Frontal cortex (tissue), 4 donors: ENCODE results near the gene CREB3L2. TPM values are rescaled to one million over a fixed set of nuclear protein-coding genes. Genes with fewer than 3 reads are reported as not detected.
"Not testable (repeated sequence)": the region's sequence is repeated elsewhere in the genome, so short reads cannot be mapped to it uniquely, and the experiment has no call there.

Experiments
- DNase-seq, 2 donors: peaks; one replicate each; pipeline ENCODE4 v3.0.0; 2012; ENCODE audit warnings: low spot score in 2 of 2
- FAIRE-seq: peaks from 2 replicates; lab custom pipeline; 2012; peaks lifted over from hg19 to GRCh38; lab: Jason Lieb, UNC
- total RNA-seq: library from RNA; depleted of rRNA; stranded (reverse); fragments of >200 nt; gene quantifications from one replicate; pipeline ENCODE4 v1.2.3, GENCODE V29; 2014
- donor health status: control.
- donor health status: control.
- donor health status: control.

The CREB3L2 gene
- total RNA-seq, 1 donor from 2014 or later = 0.82 TPM

DNA sequence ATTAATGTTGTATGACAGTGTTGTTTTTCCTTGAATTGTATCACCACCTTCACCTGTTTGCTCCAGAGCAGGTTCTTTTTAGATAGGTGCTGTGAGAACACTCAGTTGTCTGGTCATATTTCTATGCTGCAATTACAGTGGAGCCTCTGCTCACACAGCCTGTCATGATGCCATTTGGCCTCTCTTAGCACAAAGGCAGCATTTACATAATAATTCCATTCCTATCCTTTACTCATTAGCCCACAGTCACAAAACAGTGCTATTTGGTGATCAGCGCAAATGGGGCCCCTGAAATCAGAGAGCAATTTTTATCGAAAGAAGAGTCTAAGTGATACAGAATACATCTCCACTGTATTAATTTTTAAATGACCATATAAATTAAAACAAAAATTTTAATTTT, 141.3 kb downstream of the CREB3L2 start:
- DNase-seq = no peak
- FAIRE-seq = no peak

DNA sequence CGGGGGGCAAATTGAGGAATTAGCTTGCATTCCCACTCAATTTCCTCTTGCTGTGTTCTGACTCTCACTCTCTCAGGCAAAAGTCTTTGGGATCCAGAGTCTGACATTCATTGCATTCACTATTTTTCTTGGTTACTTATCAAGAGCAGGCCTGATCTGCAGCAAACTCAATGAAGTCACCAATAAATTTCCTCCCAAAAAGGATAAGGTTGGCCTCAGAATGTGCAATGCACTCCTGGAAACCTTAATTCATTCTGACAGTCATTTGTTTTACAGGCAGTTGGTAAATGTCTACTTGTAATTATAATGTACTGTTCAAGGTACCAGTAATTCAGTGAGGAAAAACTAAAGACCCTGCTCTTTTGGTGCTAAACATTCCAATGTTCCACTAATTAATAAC, 148.8 kb downstream of the CREB3L2 start:
- no peak for DNase-seq
- FAIRE-seq = no peak

DNA sequence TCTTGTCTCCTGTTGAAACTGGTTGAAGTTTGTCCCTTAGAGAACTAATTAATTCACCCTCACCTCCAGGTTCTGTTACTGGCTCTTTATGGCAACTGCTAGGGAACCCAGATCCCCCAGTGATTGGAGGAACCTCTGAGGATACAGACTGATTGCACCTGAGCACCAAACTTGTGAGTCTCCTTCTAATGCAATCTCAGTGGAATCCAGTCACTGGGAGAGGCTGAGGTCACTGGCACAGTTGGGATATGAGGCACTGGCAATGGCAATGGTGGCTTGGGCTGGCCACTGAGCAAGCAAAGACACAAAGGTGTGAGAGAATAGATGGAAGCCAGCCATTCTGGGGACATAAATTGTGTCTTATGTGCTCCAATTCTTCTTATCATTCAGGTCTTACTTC, 149.8 kb downstream of the CREB3L2 start:
- no peak for DNase-seq
- FAIRE-seq = no peak

DNA sequence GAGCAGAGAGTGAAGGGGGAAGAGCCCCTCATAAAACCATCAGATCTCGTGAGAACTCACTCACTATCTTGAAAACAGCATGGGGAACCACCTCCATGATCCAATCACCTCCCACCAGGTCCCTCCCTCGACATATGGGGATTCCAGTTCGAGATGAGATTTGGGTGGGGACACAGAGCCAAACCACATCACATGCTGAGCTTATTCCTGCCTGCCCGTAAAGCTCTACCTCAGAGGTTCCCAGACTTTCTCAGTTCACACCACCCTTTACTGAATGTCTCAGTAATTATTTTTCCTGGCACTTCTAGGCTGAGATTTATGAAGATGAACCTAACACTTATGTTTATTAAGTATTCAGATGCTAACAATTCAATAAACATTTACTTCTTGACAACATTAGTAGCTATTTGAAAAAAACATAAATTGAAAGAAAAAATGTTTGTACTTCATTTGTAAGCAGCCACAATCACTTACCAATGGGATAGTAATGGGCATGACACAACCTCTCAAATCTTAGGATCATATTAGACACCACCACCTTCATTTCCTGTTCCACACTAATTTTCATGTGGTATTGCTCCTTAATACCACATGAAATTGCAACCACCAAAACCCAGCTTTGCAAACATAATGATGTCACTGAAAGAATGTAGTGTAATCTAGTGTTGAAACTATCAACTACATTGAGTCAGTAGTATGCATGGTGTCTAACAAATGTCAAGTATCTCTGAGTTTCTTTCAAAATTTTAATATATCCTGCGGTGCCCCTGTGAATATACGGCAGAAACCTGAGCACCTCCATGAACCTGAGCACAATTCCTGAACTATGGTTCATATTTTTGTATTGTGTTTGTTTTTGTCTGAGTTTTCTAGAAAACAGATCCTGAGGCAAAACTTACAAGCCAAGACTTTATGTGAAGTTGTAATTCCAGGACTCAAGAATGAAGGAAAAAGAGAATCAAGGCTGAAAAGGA, 150.6 kb downstream of the CREB3L2 start:
- DNase-seq (no peak), FAIRE-seq (no peak)

DNA sequence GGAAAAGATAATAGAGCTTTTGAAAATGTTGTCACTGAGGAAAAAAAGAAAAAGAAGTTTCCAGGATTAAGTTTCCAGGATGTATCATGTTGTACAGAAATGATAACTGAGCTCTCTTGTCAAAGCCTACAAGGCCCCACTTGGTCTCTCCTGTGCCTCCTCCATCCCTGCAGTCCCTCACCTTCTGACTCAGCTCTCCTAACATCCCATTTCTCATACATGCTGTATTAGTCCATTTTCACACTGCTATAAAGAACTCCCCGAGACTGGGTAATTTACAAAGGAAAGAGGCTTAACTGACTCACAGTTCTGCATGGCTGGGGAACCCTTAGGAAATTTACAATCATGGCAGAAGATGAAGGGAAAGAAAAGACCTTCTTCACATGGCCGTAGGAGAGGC, 151.3 kb downstream of the CREB3L2 start:
- FAIRE-seq (no peak), DNase-seq (no peak)

DNA sequence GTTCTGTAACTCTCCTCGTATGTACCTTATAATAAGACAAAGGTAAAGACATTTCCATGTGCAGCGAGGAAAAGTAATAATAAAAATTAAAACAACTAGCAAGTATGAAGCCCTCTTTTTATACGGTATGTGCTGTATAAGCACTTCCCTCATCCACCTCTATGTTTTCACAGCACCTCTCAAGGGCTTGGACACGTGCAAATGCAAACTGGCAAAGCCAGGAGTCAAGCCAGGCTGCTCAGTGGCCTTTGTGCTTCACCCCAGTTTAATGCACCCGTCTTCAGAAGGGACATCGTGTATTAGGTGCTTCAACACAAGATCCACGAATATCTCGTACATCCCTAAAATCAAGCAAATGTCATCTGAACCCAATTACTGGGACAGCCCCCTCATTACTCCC, 153.8 kb downstream of the CREB3L2 start:
- FAIRE-seq = no peak
- no peak for DNase-seq

DNA sequence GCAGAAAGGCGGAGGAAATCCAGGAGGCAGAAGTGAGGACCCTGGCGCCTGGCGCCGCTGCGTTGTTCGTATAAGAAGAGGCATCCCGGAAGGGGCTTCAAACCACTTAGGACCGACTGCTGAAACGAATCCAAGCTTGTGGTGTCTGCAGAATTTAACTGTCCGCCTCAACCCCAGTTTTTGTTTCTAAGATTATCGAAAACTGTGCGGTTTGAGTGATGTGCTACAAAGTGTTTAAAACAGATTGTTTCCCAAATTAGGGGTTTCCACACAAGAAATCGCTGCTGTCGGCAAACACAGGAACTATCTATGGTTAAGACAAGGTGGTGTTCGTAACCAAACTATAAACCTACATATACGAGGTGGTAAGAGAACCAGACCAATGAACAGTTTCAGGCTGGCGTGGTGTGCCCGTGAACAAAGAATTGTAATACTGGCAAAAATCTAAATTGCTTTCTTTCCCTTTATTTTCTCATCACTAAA, 154.3 kb downstream of the CREB3L2 start:
- DNase-seq (peak in 1 of 2 donors; percentile 19), FAIRE-seq (no peak)

DNA sequence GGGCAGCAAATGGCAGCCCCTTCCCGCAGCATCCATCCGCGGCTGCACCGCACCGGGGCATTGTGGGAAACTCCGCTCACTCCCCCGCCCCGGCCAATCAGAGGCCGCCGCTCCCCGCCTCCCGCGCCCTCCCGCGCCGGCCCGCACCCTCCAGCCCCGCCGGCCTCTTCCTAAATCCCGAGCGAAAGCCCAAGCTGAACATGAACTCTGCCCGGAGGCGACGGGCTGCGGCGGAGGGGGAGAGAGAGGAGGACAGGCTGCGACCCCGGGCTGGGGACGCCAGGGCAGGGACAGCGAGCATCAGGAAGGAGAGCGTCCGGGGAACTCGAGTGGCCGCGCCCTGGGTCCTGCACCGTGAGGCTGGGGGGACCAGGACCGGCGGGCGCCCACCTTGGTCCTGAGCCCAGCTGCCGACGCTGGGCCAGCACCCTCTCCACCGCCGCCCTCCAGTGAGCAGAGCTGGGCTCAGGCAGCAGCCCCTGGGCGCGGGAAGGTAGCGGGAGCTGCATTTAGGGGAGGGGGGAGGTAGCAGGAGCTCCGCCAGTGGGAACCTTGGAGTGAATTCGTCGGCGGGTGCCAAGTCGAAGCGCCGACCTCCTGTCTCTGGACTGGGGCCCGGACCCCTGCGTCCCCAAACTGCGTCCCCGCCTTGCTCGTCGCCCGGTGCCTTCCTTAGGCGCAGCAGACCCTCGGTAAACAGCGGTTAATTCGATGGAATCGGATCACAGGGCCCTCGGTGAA, 154.9 kb downstream of the CREB3L2 start, which contains the start of gene DGKI:
Gene DGKI, minus strand, starts transcription at position 148 of the 741 bp plus-strand sequence.
- no peak for FAIRE-seq
- peak; percentile 76 to 88 for DNase-seq

DNA sequence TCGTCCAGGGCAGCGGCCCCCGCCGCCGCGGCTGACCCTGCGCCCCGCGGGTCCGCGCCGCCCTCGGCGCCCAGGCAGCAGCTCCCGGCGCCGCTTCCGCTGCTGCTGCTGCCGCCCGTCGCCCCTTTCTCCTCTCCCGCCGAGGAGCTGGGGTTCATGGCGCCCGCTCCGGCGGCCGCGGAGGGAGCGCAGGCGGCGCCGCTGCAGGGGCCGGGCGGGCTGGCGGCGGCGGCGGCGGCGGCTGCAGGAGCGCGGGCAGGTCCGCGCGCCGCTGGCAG, 155.4 kb downstream of the CREB3L2 start:
- FAIRE-seq (no peak), DNase-seq (no peak)

DNA sequence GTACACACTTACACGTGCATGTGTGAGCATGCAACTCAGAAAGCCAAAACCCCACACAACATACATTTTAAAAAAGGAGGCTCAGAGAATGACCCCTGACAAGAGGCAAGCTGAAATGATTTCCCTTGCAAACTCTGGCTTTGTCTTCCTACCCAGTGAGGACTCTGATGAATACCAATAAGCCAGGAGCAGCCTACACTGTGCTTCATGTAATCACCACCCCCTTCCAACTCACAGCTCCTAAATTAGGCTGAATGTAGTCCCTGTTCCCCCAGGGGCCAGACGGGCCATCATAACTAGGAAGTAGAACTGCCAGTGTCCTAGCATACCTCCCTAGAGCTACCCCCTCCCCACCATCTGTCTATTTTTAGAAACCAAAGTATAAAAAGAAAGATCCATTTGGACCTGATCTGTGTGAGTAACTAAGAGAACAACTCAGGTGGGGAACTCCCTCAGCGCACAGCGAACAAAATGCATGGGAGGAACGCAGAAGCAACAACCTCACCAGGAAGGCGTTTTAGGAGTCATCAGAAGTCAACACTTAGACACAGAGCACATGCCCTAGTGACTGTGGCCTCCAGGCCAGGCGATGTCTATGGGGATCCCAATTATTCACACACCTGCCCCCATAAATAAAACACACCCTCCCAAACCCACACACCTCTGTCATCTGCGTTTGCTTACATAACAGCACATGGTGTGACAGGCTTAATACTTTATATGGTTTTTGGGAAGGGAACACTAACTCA, 157.0 kb downstream of the CREB3L2 start:
- DNase-seq (no peak), FAIRE-seq (no peak)

DNA sequence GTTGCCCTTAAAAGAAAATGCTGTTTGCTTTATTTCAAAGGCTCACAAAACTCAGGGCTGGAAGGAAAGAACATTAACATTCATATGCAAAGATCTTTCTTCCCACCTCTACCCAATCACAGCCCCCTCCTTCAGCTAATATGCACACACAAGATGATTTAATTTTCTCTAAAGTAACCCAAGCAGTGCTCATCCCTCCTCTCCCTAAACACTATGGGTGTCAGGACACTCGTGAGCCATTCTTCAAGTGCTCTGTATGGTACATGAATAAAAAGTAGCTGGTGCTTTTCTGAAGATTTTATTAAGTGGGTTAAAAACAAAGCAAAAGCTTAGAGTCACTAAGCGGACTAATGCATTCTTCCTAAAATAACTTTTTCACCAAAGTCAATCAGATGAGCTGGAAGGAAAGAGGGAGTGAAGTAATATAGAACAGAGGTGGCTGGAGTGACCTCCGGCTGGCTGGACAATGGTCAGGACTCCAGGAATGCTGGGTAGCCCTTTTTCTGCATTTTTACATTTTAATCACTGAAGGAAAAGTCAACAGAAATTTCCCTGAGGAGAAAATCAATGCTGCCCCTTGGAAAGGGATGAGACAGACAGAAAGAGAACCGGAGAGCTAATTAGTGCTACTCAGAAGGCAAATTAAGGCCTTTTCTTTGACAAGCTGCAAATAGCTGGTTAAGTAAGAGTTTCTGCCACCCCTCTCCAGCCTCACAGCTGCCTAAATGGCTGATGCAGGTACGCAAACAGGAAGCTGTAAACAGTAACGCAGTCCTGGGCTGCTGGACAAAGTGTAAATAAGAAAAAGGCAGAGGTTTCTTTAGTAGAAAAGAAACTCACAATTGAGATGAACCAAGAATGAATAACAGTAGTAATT, 161.7 kb downstream of the CREB3L2 start:
- DNase-seq = no peak
- no peak for FAIRE-seq

DNA sequence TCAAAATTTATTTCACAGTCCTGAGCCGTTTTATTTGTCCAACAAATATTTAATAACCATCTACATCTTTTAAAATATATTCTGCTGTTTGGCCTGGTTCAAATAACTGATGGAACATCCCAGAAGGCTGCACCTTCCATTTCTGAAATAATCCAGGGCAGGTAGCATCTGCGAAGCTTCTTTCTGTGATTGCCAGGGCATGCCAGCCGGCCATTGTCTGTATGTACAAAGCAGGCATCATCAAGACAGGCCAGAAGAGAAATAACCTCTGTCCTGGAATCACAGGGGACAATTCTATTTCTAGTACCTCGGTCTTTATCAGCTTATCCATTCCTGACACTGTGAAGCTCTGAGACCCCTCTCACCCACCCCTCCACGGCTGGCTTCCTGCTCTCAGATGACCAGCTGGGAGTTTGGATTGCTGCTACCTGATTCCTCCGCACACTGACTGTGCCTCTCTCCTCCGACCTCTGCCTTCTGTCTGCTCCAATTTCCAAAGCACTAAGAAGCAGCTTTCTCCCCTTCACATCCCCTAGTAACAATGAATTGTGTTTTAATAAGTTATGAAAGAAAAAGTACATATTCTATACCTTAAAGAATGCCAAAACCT, 163.1 kb downstream of the CREB3L2 start:
- DNase-seq = no peak
- FAIRE-seq = no peak

DNA sequence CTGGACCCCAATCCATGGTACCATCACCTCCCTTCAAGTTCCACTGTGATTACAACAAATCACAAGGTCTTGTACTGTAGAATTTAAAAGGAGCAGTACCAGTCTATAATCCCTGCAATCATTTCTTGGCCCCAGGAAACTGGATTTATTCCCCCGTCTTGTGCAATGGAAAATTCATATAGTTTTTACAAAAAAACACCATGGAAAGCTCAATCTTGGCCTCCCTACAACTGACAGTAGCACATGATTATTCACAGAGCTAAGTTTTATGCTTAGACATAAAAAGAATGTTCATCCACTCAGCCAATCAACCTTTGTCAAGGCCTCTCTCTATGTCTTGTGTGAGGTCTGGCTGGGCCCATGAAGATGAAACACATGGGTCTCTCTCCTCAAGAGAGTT, 165.3 kb downstream of the CREB3L2 start:
- FAIRE-seq = no peak
- DNase-seq = no peak

DNA sequence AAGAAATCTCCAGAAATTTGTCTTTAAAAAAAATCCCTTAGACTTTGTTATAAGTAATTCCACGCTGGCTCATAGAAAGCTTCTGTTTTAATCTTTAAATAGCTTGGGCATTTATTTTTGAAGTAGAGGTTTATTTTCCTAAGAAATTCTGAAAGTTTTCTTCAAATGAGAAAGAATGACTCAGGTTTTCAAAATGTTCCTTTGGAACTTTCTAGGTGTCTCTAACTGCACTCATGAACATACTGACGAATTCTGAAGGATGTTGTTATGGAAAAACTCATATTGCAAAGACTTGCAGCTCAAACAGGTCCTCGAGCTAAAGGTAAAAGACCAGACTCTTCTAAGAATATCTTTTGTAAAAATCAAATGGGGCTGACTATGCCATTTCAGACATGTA, 165.8 kb downstream of the CREB3L2 start:
- DNase-seq (no peak), FAIRE-seq (no peak)

DNA sequence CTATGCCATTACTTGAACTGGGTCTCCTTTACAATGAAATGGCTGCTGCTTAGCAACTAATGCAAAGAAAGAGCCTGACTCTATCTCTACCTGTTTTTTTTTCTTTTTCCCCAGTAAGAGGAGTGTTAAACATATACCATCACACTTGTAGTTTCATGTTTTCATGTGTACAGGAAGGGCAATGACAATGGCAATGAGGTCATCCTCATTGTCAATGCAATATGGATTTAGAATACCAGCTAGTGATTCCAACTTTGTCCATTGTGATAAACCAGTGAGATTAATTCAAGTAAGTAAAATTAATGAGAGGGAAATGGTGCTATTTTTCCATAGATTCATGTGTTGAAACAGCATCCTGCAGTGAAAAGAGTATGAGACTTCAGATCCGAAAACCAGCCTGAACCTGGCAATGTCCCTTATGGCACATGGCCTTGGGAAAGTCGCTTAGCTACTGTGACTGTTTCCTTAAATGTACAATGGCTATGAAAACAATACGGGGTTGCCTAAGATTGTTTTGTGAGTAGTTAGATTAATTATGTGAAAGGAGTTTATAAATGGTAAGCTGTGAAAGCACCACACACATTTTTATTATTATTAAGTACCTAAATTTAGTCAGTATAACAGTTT, 166.3 kb downstream of the CREB3L2 start:
- FAIRE-seq (no peak), DNase-seq (no peak)

DNA sequence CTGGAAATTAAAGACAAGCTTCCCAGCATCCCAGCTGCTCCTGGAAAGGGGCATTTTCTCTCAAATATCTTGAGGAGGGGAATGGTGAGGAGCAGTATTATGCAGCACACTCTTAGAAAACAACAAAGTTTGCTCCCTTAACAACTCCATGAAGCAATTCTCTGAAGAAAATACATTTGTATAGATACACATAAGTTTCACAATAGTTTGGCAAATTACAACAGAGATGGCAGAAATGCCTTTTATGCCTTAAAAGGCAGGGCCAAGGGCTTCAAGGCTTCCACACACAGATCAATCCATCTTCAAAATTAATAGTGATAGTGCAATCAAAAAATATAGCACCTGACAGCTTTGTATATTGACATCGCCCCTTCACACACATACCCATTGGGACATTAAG, 167.3 kb downstream of the CREB3L2 start:
- no peak for DNase-seq
- FAIRE-seq = no peak

DNA sequence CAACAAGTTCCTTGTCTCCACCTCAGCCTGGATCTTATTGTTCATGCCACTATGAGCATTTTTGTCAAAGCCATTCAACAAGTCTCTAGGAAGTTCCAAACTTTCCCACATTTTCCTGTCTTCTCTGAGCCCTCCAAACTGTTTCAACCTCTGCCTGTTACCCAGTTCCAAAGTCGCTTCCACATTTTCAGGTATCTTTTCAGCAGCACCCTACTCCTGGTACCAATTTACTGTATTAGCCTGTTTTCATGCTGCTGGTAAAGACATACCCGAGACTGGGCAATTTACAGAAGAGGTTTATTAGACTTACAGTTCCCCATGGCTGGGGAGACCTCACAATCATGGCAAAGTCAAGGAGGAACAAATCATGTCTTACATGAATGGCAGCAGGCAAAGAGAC, 168.9 kb downstream of the CREB3L2 start:
- DNase-seq, FAIRE-seq: not testable (repeated sequence)

DNA sequence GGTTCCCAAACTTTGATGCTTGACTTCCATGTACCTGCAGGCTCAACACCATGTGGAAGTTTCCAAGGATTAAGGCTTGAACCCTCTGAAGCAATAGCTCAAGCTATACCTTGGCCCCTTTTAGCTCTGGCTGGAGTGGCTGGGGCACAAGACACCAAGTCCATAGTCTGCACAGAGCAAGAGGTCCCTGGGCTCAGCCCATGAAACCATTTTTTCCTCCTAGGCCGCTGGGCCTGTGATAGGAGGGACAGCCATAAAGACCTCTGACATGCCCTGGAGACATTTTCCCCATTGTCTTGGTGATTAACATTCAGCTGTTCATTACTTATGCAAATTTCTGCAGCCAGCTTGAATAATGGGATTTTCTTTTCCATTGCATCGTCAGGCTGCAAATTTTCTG, 169.5 kb downstream of the CREB3L2 start:
- DNase-seq = no peak
- no peak for FAIRE-seq

DNA sequence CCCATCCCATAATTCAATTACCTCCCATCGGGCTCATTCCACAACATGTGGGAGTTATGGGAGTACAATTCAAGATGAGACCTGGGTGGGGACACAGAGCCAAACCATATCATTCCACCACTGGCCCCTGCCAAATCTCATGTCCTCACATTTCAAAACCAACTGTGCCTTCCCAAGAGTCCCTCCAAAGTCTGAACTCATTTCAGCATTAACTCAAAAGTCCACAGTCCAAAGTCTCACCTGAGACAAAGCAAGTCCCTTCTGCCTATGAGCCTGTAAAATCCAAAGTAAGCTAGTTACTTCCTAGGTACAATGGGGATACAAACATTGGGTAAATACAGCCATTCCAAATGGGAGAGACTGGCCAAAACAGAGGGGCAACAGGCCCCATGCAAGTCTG, 170.3 kb downstream of the CREB3L2 start:
- FAIRE-seq, DNase-seq: not testable (repeated sequence)
